LNCAP (cell line): ENCODE results near the gene SPHK1.

Experiments
- TF ChIP-seq, protein P1 (sequence below): fragments of 450-650 bp; IDR thresholded peaks from 2 replicates; pipeline ENCODE4 v1.5.1; 2017; ENCODE audit warnings: mild to moderate bottlenecking

The SPHK1 gene

GRCh38 chr17:76420356-76421043, 36.1 kb downstream of the SPHK1 start:
- TF ChIP-seq, protein P1, sequence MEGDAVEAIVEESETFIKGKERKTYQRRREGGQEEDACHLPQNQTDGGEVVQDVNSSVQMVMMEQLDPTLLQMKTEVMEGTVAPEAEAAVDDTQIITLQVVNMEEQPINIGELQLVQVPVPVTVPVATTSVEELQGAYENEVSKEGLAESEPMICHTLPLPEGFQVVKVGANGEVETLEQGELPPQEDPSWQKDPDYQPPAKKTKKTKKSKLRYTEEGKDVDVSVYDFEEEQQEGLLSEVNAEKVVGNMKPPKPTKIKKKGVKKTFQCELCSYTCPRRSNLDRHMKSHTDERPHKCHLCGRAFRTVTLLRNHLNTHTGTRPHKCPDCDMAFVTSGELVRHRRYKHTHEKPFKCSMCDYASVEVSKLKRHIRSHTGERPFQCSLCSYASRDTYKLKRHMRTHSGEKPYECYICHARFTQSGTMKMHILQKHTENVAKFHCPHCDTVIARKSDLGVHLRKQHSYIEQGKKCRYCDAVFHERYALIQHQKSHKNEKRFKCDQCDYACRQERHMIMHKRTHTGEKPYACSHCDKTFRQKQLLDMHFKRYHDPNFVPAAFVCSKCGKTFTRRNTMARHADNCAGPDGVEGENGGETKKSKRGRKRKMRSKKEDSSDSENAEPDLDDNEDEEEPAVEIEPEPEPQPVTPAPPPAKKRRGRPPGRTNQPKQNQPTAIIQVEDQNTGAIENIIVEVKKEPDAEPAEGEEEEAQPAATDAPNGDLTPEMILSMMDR, result no peak

GRCh38 chr17:76421044-76421407, 36.6 kb downstream of the SPHK1 start:
- TF ChIP-seq, protein P1, result no peak

GRCh38 chr17:76422406-76422805, 38.0 kb downstream of the SPHK1 start:
- TF ChIP-seq, protein P1, result no peak

DNA sequence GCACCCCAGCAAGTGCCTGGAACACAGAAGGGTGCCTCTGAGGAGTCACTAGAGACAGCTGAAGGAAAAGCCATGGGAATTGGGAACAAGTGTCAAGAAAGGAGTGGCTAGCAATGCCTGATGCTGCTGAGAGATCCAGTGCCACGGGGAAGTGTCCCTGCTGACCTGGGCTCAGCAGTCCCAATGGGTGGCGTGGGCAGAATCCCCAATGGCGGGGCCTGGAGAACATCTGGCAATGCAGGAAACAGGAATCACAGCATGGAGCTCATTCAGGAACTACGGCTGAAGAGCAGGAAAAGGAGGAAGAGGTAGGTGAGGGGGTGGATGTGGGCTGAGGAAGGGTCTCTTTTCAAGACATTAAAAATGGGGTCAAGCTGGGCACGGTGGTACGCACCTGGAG, 38.5 kb downstream of the SPHK1 start:
- TF ChIP-seq, protein P1, result no peak

DNA sequence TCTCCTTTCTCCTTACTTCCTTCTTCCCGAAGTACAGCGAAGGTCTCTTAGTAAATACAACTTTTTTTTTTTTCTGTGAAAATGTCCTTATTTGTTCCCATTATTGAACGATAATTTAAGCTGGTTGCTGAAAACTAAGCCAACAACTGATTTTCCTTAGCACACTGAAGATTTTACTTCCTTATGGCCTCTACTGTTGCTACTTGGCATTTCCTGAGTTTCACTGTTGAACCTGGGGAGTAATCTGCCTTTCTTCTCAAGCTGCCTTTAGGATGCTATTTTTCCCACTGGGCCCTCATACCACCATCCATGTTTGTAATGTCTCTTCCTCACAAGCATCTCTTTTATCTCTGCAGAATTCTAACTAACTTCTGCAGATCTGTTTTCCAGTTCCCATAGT, 42.4 kb downstream of the SPHK1 start:
- TF ChIP-seq, protein P1, result no peak

GRCh38 chr17:76427501-76428231, 43.3 kb downstream of the SPHK1 start:
- TF ChIP-seq, protein P1, result no peak

DNA sequence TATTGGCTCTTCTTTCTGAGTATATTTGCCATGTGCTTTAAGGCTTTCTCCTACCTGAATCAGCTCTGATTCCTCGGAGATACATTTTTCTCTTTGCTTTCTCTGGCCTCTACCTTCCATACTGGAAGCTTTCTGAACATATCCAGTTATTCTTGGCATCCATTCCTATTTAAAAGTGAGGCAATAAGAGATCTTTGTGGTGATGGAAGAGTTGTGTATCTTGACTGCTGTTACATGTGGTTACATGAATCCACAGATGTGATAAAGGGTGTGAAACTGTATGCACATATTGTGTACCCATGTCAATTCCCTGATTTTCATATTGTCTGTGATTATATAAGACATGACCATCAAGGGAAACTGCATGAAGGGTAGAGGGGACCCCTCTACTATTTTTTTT, 44.1 kb downstream of the SPHK1 start:
- TF ChIP-seq, protein P1, result no peak
